Measurements from ENCODE around the gene CNTN4.

The CNTN4 gene

GRCh38 chr3:2172561-2173171, 74.0 kb downstream of the CNTN4 start:
- DNase-seq (ENCODE audit: low read depth) = no peak
- no peak overlapping the region for H3K4me3 ChIP-seq (ENCODE audit: low read depth, low read length)
- no peak for TF ChIP-seq CTCF (conservative IDR thresholded peaks at IDR 0.05; ENCODE audit: low read depth, low read length)

GRCh38 chr3:2180634-2181033, 82.0 kb downstream of the CNTN4 start:
- H3K4me3 ChIP-seq (ENCODE audit: low read depth, low read length) = no peak overlapping the region
- no peak for TF ChIP-seq CTCF (conservative IDR thresholded peaks at IDR 0.05; ENCODE audit: low read depth, low read length)
- no peak for DNase-seq (ENCODE audit: low read depth)

GRCh38 chr3:2198776-2199279, 100.2 kb downstream of the CNTN4 start:
- no peak for TF ChIP-seq CTCF (conservative IDR thresholded peaks at IDR 0.05; ENCODE audit: low read depth, low read length)
- DNase-seq (ENCODE audit: low read depth) = no peak
- no peak overlapping the region for H3K4me3 ChIP-seq (ENCODE audit: low read depth, low read length)

- DNase-seq (ENCODE audit: low read depth) = no peak
- no peak overlapping the region for H3K4me3 ChIP-seq (ENCODE audit: low read depth, low read length)
- no peak for TF ChIP-seq CTCF (conservative IDR thresholded peaks at IDR 0.05; ENCODE audit: low read depth, low read length)
Measured at GRCh38 chr3:2204054-2204453, 105.4 kb downstream of the CNTN4 start.

GRCh38 chr3:2205692-2206091, 107.0 kb downstream of the CNTN4 start:
- no peak for DNase-seq (ENCODE audit: low read depth)
- no peak for TF ChIP-seq CTCF (conservative IDR thresholded peaks at IDR 0.05; ENCODE audit: low read depth, low read length)
- H3K4me3 ChIP-seq (ENCODE audit: low read depth, low read length) = no peak overlapping the region

GRCh38 chr3:2206536-2206935, 107.9 kb downstream of the CNTN4 start:
- H3K4me3 ChIP-seq (ENCODE audit: low read depth, low read length) = no peak overlapping the region
- no peak for DNase-seq (ENCODE audit: low read depth)
- TF ChIP-seq CTCF (conservative IDR thresholded peaks at IDR 0.05; ENCODE audit: low read depth, low read length) = no peak

GRCh38 chr3:2211568-2211967, 112.9 kb downstream of the CNTN4 start:
- H3K4me3 ChIP-seq (ENCODE audit: low read depth, low read length) = no peak overlapping the region
- no peak for TF ChIP-seq CTCF (conservative IDR thresholded peaks at IDR 0.05; ENCODE audit: low read depth, low read length)
- DNase-seq (ENCODE audit: low read depth) = no peak

Data from choroid plexus epithelial cell (primary cell).